Inflammatory macrophage (primary cell): ENCODE measurements around the gene CLIP1.
A peak's percentile ranks its signal among the peaks of the same experiment; 100 is the strongest.

Experiments
- DNase-seq, 2 donors: peaks; one replicate each; pipeline ENCODE4 v3.0.0-alpha.2; 2020 to 2022

Gene CLIP1

GRCh38 chr12:122244565-122245371 lies 177.7 kb downstream of the CLIP1 start:
- DNase-seq: no peak

GRCh38 chr12:122243965-122244364 lies 178.5 kb downstream of the CLIP1 start:
- DNase-seq: no peak

GRCh38 chr12:122238861-122239260 lies 183.6 kb downstream of the CLIP1 start:
- DNase-seq: no peak

- peak; percentile 43 to 49 for DNase-seq
These were observed 186.7 kb downstream of the CLIP1 start for GRCh38 chr12:122235741-122236140.

- DNase-seq: no peak
These were observed 189.8 kb downstream of the CLIP1 start for GRCh38 chr12:122232691-122233090.

- DNase-seq: no peak
These were observed 191.7 kb downstream of the CLIP1 start for GRCh38 chr12:122230798-122231197.

- DNase-seq: no peak
These were observed 194.4 kb downstream of the CLIP1 start for GRCh38 chr12:122228092-122228491.

- DNase-seq: no peak
These were observed 195.1 kb downstream of the CLIP1 start for GRCh38 chr12:122227341-122227740.

GRCh38 chr12:122226366-122227125 lies 195.9 kb downstream of the CLIP1 start:
- DNase-seq: no peak

- DNase-seq: peak; percentile 100
These were observed 196.6 kb downstream of the CLIP1 start, which contains the start of gene DIABLO for GRCh38 chr12:122225683-122226365. DIABLO (minus strand) TSS chr12:122226052; CDS start chr12:122226014, 38 bp downstream.
